ENCODE results near the gene DNLZ. TPM values are rescaled to one million over a fixed set of nuclear protein-coding genes. Genes with fewer than 3 reads are reported as not detected.

DNLZ gene
- total and polyA plus RNA-seq, 9 of the 15 experiments (the other 6 are each of a cell fraction or from before 2014, with no cell fraction given) = 0.17 to 44.6 (median 3.4) TPM

- Histone ChIP-seq H3K27ac (ENCODE audit: extremely low read depth, low read depth, low read length) (no peak overlapping the region), H3K4me1 (replicated peaks in 1 of 2; ENCODE audit: control insufficient read depth in 2 of 2, insufficient read depth in 2 of 2, low read length in 2 of 2) (peaks cover 11 to 95% of the 10 kb centered on the region in 2 experiments), H3K4me3 (no peak overlapping the region), H3K9me3 (replicated peaks; ENCODE audit: control insufficient read depth, insufficient read depth, low read depth, low read length) (no peaks in the 10 kb centered on the region), H3K27me3 (ENCODE audit: control insufficient read depth in 2 of 2, insufficient read depth in 2 of 2, low read length in 2 of 2) (no peaks in the 10 kb centered on the region), H3K36me3 (ENCODE audit: control insufficient read depth, insufficient read depth, low read length) (peaks cover 26% of the 10 kb centered on the region; the same call in 1 of the 3 replicates), H3K79me2 (ENCODE audit: control insufficient read depth, insufficient read depth, low read length) (no peaks in the 10 kb centered on the region; the same call in 2 of the 3 replicates), H3K4me2 (ENCODE audit: insufficient read depth, low read length) (peak overlapping the region; percentile 51; the same call in 1 of the 2 replicates), H3K9ac (ENCODE audit: insufficient read depth in 1 of 2, low read depth in 2 of 2, low read length in 2 of 2) (peak overlapping the region; percentile 8 to 71; a peak in 3 of 4 replicates), H3K9me1 (ENCODE audit: control insufficient read depth, insufficient read depth, low read length) (no peaks in the 10 kb centered on the region), H4K20me1 (replicated peaks; ENCODE audit: control insufficient read depth, insufficient read depth, low read length) (no peaks in the 10 kb centered on the region), H2AFZ (ENCODE audit: low read depth, low read length) (no peak overlapping the region)
- WGBS (ENCODE audit: insufficient coverage, low coverage, missing lambda C conversion rate) = 63% methylated on average over 6 of the region's 6 CpGs
- in situ Hi-C loops (cut with MboI) = no loop called here
- intact Hi-C loops (cut with micrococcal nuclease) = no loop called here
- BruUV-seq (replicated peaks) = no TSS peak
- TF ChIP-seq RBM22 (IDR thresholded peaks at IDR 0.05; ENCODE audit: low read depth, low read length, poor library complexity, severe bottlenecking) = peak; percentile 19
- no peak for TF ChIP-seq NFATC3 (IDR thresholded peaks at IDR 0.05)
- TF ChIP-seq POLR2G (IDR thresholded peaks at IDR 0.05; ENCODE audit: low read depth, low read length) = peak; percentile 75
- TF ChIP-seq POLR2A (conservative IDR thresholded peaks at IDR 0.05) = no peak
- TF ChIP-seq CREB1 (IDR thresholded peaks at IDR 0.05) = no peak
- TF ChIP-seq CREB1 (CRISPR knock-in tag; IDR thresholded peaks at IDR 0.05) = no peak
- no peak for TF ChIP-seq EP400 (IDR thresholded peaks at IDR 0.05)
- TF ChIP-seq PHB2 (IDR thresholded peaks at IDR 0.05; ENCODE audit: low read depth) = no peak
- no peak for TF ChIP-seq CBX8 (IDR thresholded peaks at IDR 0.05; ENCODE audit: borderline replicate concordance, extremely low read depth, low read depth, low read length, poor library complexity, severe bottlenecking)
- POLR2A ChIA-PET = interaction anchor here (0.6 to 2.4 kb wide), 11 partner anchors 9 to 788 kb away, joined by 3 to 12 read pairs (median 5); no protein-coding TSS in a partner anchor
- DNase-seq (ENCODE audit: extremely low read depth in 1 of 4, low spot score in 3 of 4) = no peak
- no peak for FAIRE-seq
- ATAC-seq = no peak
- CTCF ChIA-PET (ENCODE audit: low intra/inter-chr PET ratio) = no interaction called here
These were observed 1.1 kb downstream of the DNLZ start for GRCh38 chr9:136362450-136362784.

Measured in K562 (cell line).